ENCODE data around the gene SPAG16.

GRCh38 chr2:213609570-213610170 is 325.4 kb downstream of the SPAG16 start:
- TF ChIP-seq EZH2 (IDR thresholded peaks at IDR 0.05; ENCODE audit: insufficient read depth, poor library complexity, severe bottlenecking) (no peak), EZH2phosphoT487 (IDR thresholded peaks at IDR 0.05; ENCODE audit: insufficient read depth, low read depth) (no peak)

All from GM23248 (cell line).